Activated naive CD4-positive, alpha-beta T cell treated with Interleukin-2 at 50 U/mL for 16 hours (primary cell): ENCODE data around the gene SREBF1.

Source experiments
- DNase-seq: peaks from one replicate; pipeline ENCODE4 v3.0.0-alpha.2; 2020

The SREBF1 gene

DNA sequence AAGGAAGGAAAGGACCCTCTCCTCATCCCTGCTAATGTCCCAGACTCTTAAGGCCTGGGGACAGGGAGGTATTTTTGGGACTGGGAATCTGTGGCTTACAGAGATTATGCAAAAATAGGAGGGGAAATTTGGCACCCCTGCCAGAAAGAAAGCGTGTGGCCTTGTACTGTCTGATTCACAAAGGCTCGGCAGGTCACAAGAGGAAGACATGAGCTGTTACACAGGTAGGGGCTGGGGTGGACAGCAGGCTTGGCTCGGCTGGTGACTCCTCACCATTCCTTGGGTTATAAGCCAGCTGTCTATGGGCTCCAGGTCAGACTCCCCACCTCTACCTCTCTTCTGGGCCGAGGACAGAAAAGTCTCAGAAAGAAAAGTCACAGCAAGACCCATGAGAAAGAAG lies 20.7 kb upstream of the SREBF1 start:
- DNase-seq: no peak

DNA sequence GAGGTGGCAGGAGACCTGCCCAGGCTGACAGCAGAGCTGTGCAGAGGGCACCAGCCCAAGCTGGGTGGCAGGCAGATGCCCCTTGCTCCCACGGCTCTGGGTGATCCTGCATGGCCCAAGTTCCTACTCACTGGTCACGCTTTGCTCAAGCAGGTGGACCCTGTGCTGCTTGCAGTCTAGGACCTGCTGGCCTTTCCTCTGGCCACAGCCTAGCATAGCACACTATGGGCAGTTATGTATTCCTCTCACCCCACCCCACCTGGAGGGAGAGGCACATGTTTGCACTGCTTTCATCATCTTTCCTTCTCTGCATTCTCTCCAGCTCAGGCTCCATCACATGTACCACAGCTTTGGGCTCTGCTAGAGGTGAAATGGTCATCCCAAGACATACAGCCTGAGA lies 19.6 kb upstream of the SREBF1 start:
- no peak for DNase-seq

DNA sequence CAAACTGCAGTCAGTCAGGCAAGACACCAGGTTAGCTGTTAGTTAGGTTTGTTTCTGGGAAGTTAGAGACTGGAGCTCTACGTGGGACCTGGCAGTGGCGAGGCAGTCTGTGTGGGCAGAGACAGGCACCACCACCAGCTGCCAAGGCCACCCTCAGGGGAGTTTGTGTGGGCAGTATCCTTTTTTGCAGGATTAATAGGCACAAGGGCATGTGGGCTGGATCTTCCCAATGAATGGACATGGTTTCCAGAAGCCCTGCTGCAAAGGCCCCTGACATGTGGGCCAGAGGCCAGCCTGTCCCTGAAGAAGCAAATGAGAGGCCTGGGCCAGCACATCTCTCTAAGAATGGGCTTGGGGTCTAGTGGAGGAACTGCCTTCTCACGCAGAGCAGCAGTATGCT lies 19.2 kb upstream of the SREBF1 start:
- no peak for DNase-seq

DNA sequence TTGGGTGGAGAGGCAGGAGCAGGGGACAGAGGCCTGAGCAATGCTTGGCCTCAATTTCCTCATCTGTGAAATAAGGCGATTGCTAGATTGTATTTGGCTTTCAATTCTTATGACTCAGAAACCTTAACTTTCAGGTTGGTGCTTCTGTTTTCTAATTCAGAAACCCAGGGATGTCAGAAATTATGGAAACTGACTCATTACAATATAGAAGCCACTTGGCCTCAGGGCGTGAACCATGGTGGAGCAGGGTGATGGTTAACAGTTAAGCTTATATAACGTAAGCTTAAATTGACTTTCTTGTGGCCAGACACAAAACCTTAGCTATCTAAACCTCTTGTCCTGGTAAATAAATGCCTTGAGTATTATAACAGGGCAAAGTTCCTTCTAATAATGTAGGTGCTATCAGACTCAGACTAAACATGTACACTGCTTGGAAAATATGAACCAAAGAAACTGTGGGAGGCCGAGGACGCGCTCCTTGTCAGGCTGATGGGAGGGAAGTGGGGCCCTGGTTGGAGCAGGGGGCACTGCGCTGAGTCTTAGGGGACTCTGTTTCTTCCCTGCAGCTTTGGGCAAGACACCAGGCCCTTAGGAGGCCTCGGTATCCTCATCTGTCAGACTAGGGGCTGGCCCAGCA lies 17.1 kb upstream of the SREBF1 start:
- peak; percentile 56 for DNase-seq

DNA sequence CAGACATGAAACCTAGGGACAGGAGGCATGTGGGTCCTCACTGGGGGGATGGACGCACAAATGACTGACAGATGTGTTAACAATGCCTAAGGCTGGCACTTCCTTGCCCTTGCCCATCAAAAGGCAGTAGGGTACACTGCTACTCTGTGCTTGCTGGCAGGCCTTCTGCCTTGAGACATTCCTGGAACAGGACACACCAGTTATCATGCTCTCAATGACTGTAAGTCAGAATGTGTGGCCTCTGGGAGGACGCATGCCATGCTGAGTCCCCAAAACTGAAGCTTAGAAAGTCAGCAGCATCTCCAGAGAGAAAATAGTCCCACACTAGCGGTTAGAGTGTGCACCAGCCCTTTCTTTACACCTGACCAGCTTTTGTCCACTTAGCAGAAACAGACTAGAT lies 16.1 kb upstream of the SREBF1 start:
- DNase-seq: no peak

DNA sequence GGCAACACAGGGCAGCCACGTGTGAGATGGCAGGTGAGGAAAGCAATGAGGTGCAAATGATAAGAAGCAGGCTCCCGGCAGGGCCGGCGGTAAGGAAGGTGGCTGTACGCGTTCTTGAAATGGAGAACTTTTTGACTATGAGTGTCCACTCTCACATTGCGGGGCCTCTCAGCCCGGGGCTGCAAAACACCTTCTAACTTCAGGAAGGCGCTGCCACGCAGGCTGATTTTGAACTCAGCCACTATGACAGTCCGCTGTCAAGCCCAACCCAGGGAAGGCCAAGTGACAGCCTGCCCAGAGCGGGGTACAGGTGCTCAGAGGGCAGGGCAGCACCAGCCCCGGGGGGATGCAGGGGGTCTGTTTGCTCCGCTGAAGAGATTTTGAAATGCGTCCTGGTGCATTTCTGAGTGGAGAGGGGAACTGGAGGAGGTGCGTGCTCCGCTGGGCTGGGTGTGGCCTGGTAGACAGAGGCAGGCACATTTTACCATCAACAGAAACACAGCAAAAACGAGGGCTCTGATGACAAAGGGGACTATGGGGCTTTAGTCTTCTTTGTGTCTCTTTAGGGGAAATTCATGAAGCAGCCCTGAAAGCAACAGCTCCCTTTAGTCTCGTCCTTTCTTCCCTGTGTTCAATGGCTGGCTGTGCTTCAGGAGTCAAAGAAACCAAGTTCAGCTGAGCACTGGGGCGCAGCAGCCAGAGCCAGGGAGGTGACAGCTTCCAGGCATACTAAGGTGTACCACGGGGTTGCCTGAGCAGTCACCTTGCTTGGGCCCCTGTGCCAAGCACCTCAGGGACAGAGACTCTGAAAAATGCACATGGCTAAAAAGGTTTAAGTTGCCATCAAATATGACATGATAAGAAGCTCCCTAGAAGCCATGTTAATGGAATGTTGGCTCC lies 14.6 kb upstream of the SREBF1 start:
- DNase-seq: no peak

DNA sequence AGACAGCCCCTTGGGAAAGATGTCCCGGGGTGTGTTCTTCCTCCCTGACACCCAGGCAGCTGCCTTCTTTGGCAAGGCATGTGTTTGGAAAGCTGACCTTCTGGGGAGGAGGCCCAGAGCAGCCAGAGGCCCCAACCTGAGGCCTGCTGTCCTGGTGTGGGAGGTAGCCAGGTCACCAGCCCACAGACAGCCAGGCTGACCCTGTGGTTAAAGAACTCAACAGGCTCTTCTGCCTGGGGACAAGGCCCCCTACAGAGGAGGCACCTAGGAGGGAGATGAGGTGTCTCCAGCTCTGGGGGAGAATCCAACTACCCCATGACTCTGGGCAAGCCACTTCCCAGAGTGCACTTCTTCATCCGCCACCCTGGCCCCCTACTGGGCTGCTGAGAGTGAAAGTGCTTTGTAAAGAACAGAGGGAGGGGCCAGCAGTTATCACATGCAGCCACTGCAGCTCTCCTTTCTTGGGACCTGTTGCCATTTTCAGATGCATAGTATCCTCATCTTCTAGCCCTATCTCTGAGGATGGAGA lies 13.1 kb upstream of the SREBF1 start:
- DNase-seq: peak; percentile 61

DNA sequence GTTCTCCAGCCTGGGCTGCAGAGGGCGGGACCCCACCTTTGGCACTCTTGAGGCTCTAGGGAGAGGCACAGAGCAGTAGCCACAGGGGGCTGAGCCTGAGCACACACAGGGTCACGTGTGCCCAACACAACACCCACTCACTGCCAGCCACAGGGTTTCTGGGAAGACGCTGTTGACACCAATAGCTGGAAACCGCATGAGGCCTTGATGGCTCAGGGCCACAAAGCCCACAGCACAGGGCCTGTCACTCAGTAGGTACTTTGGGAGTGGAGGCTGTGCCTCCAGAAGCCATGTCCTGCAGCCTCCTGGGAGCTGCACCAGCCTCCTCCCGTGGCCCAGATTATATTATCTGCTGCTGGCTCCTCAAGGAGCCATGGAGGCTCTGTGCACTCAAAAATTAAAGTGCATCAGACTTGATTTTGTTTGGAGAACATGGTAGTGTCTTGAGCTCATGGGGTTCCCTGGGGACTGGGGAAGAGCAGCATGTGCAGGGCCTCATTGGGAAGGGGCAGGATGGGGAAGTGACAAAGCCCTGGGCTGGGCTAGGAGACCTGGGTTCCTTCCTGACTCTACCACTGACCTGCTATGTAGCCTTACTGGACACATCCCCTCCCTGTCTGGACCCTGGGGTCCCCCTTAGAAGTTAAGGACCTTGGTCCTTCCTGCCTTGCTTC lies 12.5 kb upstream of the SREBF1 start:
- peak; percentile 88 for DNase-seq

DNA sequence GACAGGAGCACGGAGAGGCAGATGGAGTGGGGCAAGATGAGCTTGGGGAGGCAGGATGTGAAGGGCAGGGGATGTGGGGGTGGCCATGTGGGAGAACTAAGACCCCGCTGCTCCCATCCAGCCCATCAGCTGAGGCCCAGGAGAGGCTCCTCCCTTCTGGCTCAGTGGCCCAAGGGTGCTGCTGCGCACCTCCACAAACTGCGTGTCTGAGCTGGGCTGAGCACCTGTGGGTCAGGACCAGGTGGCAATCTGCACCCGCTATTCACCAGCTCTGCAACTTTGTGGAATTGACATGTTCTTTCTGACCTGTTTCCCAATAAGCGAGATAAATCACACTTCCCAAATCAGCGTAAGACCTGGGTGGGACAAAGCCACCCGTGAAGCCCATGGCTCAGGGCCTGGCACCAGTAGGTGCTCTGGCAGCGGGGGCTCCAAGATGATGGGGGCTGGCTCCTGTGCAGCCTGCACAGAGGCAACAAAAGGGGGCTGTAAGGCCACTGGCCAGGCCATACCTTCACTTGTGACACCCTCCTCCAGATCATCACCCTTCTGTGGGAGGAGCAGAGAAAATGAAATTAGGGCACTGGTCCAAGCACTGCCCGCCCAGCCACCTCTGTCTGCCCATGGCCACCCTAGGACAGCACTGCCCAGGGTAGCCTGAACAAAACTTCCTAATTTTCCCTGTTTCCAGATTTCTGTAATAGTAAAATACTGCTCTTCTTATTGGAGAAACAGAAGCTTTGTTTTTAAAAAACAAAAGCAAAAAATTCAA lies 11.7 kb upstream of the SREBF1 start:
- no peak for DNase-seq

DNA sequence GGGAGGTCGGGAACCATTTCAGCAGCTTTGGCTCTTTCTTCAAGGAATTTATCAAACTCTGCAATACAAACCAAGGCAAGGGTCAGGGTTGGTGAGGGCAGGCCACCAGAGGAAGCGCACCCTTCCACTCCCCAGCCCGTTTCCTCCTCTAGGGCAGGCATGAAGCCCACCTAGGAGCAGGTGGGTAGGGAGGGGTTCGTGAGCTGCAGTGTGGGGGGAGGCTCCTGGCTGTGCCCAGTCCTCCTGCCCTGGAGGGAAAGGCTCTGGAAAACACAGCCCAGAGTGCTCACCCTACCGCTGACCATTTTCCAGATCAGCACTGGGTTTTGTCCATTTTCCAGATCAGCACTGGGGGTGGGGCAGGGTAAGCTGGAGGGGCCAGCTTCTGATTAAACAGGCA lies 10.9 kb upstream of the SREBF1 start:
- DNase-seq: no peak

DNA sequence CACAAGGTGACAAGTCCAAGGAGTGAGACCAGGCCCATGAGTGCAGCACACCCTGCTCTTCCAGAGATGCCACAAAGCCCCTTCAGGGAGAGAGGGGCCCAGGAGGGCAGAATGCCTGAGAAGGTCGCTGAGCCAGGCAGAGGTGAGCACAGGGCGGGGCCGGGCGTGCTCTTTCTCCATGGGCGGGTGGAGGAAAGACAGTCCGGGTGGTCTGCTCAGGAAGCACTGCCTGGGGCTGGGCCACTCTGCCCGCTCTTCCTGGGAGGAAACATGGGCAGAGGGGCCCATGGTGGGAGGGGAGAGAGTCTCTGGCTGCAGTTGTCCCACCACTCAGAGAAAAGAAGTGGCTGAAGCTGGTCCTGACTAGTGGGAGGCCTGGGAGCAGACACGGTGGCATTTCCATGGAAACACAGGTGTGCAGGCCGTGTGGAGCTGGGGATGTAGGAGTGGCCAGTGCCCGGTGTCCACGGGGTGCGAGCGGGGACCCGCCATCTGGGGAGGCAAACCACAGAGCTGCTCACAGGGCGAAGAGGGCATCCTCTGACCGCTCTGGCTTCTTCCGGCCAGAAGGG lies 10.4 kb upstream of the SREBF1 start:
- no peak for DNase-seq

DNA sequence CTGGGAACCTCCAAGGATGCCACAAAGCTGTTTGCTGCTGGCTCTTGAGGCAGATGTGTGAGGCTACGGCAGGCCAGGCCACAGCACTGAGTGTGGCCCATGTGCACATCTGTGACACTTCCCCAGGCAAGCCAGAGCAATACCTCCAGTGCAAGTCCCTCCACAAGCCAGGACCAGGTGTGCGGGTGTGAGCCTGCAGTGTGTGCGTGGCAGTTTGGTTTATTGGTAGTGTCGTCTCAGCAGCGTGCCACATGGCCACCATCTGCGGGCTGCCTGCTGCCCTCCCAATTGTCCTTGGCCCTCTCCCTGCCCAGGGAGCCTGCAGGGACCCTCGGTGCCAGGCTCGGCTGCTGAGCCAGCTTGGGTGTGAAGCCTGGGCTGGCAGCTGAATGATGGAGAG lies 9.9 kb upstream of the SREBF1 start:
- DNase-seq: no peak

DNA sequence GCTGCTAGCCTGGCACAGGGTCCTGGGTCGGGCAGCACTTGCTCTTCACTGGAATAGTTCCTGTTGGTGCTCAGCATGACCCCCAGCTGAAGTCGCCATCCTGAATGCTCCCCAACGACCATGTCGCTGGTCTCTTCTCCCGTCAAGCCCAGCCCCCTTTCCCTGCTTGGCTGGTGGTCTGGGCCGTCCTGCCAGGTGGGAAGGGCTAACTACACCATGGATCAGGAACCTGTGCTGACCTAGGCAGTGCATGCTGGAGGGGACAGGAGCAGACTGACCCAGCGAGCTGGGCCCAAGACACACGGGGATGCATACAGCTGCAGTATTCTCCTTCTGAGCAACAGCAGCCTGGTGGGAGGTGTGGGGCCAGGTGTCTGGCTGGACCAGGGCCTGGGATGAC lies 9.2 kb upstream of the SREBF1 start:
- DNase-seq: no peak

DNA sequence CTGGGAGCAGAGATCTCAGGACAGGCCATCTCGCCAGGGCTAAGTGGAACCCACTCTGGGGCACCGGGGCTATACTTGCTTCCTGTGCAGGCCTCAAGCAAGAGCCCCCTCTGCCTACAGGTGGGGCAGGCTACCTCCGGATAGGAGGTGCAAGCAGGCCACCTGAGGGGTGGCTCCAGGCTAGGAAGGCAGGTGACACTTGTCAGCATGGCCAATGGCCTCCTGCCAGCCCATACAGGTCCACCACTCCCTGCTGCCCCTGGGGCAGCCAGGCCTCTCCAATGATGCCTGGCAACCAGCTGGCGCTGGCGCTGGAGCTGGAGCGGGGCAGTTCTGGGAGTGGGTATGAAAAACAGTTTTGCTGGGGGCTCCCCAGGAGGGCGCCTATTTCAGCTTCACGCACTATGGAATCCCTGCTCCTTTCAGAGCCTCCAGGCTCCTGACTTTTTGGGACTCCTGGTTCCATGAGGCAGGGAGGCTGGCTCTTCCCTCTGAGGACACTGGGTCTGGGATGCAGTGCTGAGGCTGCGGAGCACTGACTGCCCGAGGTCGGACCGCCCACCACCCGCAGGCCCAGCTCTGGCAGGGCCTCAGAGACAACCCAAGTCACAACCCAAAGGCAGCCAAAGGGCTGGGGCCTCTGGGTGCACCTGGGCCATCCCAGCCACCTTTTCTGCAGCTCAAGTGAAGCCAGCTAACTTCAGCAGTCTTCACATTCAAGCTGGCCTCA lies 8.4 kb upstream of the SREBF1 start:
- DNase-seq: no peak

DNA sequence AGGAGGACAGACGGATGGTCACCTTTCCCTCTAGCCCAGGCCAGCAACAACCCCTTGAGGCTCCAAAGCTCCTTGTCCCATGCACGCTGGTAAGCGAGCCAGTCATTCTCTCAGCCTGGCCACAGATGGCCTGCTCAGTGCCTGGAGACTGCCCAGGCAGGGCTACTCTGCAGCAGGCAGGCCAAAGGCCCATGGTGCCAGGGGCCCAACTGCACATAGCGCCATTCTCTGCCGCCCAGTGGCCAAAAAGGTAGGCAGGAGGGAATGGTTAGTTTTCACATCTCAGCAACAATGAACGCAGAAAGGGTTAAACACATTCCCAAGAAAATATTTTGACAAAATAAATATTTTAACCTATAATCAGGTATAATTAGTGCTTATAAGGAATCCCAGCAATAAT lies 7.7 kb upstream of the SREBF1 start:
- no peak for DNase-seq

DNA sequence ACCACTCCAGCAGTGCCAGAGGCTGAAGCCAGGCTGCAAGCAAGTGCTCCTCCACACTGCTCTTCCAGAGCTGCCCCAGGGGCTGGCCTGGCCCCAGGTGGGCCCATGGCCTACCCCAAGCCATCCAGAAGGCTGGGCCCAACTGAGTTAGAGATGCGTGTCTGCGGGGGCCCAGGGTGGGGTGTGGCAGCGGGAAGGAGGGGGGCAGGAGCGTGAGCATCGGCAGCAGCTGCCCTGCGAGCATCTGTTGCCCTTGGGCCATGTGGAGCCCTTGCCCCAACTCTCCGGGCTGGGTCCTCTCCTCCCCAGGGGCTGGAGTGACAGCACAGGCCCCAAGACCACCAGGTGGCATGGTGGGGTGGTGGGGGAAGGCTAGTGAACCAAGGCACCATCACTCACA lies 7.3 kb upstream of the SREBF1 start:
- no peak for DNase-seq

DNA sequence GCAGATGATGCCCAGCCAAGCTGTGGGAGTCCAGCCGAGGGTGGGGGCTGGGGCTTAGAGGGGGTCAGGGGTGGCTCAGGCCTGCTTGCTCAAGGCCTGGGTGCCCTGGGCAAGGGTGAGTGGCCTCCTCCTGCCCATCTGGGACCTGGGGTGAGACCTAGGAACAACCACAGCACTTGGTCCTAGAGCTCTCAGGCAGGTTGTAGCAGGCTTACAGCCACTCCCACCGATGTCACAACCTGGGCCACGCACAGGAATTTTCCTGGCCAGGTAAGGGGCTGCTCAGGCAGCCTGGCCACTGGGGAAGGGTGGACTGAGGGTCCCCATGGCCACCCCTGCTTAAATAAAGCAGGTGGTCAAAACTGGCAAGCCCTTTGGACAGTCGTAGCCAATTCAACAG lies 6.3 kb upstream of the SREBF1 start:
- no peak for DNase-seq

DNA sequence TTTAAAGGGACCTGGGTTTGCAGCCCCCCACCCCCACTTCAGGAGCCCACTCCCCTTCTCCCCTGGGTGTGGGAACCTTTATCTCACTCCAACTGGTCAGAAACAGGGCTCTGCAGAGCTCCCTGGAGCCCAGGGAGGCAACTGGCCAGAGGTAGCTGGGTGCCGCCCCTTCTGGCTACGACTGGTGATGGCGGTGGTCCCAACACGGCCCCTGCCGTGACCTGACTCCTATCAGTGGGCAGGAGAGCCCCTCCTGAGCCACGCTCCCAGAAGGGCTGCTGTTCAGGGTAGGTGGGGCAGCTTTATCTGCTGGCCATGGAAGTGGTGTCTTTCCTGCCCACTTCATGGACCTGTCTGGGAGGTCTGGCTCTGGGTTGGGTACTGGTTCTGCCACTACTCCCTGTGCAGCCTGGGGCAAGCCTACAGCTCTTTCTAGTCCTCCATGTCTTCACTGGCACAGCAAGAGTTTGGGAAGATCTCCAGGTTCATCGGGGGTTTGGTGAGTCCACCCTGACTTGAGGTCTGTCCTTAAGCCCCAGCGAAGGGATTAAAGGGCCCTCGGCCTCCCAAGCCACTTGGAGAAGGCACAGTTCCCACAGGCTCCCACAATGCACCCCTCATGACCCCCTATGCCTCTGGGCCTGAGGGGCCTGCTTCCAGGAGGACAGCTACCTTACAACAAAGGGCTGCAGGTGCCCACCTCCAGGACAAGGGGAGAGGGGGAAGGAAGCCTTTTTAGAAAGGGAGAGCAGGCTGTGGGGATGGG lies 5.5 kb upstream of the SREBF1 start:
- DNase-seq: no peak

DNA sequence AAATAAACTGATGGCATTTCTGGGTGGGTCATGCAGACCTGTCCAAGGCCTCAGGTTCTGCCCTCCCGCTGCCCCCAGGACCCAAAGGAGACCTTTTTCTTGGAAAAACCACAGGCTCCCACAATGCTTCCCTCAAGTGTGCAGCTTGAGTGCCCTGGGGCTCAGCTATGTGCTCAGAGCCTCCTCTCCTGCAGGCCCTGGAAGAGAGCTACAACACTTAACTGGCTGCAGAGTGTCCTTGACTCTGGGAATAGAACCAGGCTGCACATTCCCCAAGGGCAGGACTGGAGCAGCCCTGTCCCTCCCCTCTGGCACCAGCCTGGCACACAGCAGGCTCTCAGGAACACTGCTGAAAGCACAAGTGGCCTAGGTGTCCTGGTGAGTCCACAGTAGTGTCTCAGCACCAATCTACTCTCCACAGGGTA lies 4.8 kb upstream of the SREBF1 start:
- no peak for DNase-seq

DNA sequence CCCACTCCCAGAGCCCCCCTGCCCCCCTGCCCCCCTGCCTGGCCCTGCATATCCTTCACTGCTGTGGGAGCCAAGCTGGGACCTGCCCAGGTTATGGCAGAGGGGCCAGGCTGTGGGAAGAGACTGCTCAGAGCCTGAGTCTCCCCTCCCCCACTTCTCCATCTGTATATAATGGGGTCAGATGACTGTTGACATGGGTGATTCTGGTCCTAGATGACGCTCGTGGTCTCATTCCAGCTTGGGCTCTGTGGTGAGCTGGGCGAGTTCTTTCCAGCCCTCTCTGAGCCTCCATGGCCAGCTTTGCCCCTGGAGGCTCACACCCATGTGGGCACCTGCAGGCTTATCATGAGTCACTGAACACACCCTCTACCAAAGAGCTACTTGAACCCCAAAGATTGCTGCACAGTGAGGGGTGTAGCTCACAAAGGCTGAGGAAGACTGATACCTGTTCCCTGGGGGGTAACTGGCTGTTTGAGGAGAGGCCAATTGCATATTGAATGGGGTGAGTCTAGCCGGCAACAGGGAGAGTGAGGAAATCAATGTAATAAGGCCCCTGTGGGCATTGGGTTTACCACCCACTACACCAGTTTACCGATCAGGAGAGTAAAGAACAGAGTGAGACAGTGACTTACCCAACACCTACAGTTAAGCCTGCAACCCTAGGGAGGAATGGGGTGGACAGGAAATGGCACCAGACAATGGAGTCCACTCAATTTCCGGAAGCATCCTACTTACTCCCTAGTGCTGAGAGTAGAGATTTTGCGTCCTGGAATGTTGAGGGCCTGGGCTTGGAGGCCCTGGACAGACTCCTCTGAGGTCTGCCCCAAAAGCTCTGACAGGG lies 4.2 kb upstream of the SREBF1 start:
- DNase-seq: no peak
